ENCODE data around the gene HERPUD1. TPM values are rescaled to one million over a fixed set of nuclear protein-coding genes. Genes with fewer than 3 reads are reported as not detected.

The HERPUD1 gene
- total and polyA plus RNA-seq, 2 of the 13 experiments (the other 11 are each of a cell fraction or from before 2014, with no cell fraction given), result 96.2 to 323 TPM

DNA sequence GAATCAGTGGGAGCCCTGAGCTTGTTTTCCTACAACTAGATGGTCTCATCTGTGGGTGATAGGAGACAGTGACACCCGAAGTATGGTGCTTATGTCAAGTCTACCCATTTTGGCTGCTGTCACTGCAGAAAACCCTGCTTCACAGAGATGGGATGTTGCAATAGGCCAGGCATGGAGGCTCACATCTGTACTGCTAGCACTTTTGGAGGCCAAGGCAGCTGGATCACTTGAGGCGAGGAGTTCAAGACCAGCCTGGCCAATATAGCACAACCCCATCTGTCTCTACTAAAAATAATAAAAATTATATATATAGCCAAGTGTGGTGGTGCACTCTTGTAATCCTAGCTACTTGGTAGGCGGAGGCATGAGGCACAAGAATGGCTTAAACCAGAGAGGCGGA lies 2.3 kb upstream of the HERPUD1 start:
- 96% methylated on average over 4 of the region's 4 CpGs for WGBS (ENCODE audit: low lambda C conversion rate)
- Histone ChIP-seq H3K9me3 (ENCODE audit: low read length) (no peaks in the 10 kb centered on the region), H3K27ac (ENCODE audit: extremely low read length, insufficient read depth, low read length) (no peak overlapping the region), H3K4me2 (ENCODE audit: low read depth, low read length) (no peak overlapping the region), H3K27me3 (ENCODE audit: control insufficient read depth in 1 of 2, insufficient read depth in 2 of 2, low read length in 2 of 2) (no peaks in the 10 kb centered on the region; a peak in 1 of 5 replicates), H4K20me1 (ENCODE audit: insufficient read depth, low read length) (peaks cover 22% of the 10 kb centered on the region), H3K79me2 (ENCODE audit: insufficient read depth, low read length) (peaks cover 26% of the 10 kb centered on the region), H3K9ac (ENCODE audit: insufficient read depth, low read depth, low read length) (no peak overlapping the region), H2AFZ (ENCODE audit: low read length) (no peak overlapping the region), H3K36me3 (replicated peaks in 1 of 2; ENCODE audit: control insufficient read depth in 1 of 2, insufficient read depth in 2 of 2, low read length in 2 of 2) (peaks cover 0 to 8% of the 10 kb centered on the region in 2 experiments; a peak in 1 of 5 replicates), H3K4me3 (replicated peaks in 1 of 3; ENCODE audit: insufficient read depth in 1 of 3, low read depth in 2 of 3, low read length in 3 of 3) (no peak overlapping the region), H3K4me1 (ENCODE audit: insufficient read depth, low read length) (peaks cover 24% of the 10 kb centered on the region)
- BruUV-seq (replicated peaks), result no TSS peak
- DNase-seq (ENCODE audit: low spot score) (no peak), ATAC-seq (no peak), FAIRE-seq (no peak)
- TF ChIP-seq CEBPB (IDR thresholded peaks at IDR 0.05; ENCODE audit: borderline replicate concordance, low read depth, low read length) (peak; percentile 60; the same call in 1 of the 2 replicates), HDAC2 (CRISPR knock-in tag; IDR thresholded peaks at IDR 0.05) (no peak), CEBPG (CRISPR knock-in tag; IDR thresholded peaks at IDR 0.05) (peak; percentile 48)
- TF ChIP-seq, protein P1, sequence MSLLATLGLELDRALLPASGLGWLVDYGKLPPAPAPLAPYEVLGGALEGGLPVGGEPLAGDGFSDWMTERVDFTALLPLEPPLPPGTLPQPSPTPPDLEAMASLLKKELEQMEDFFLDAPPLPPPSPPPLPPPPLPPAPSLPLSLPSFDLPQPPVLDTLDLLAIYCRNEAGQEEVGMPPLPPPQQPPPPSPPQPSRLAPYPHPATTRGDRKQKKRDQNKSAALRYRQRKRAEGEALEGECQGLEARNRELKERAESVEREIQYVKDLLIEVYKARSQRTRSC (CRISPR knock-in tag; IDR thresholded peaks at IDR 0.05; ENCODE audit: low read depth), result no peak
- CTCF ChIA-PET (ENCODE audit: low intra/inter-chr PET ratio, low total read pairs), result no interaction called here
- intact Hi-C loops (cut with micrococcal nuclease; ENCODE audit: unreplicated experiment) (loop anchor here (5.0 kb wide), 2 partner anchors 57 to 117 kb away; no protein-coding TSS in a partner anchor), in situ Hi-C loops (cut with HindIII; ENCODE audit: extremely low pct_ligation_motif_present, low pct_unique_long_range_greater_than_20kb) (no loop called here)
- POLR2A ChIA-PET, result interaction anchor here (0.6 to 8.3 kb wide), 3 partner anchors 9 to 1200 kb away, joined by 3 to 232 read pairs (median 57); partner anchors contain the start of gene CFAP20

DNA sequence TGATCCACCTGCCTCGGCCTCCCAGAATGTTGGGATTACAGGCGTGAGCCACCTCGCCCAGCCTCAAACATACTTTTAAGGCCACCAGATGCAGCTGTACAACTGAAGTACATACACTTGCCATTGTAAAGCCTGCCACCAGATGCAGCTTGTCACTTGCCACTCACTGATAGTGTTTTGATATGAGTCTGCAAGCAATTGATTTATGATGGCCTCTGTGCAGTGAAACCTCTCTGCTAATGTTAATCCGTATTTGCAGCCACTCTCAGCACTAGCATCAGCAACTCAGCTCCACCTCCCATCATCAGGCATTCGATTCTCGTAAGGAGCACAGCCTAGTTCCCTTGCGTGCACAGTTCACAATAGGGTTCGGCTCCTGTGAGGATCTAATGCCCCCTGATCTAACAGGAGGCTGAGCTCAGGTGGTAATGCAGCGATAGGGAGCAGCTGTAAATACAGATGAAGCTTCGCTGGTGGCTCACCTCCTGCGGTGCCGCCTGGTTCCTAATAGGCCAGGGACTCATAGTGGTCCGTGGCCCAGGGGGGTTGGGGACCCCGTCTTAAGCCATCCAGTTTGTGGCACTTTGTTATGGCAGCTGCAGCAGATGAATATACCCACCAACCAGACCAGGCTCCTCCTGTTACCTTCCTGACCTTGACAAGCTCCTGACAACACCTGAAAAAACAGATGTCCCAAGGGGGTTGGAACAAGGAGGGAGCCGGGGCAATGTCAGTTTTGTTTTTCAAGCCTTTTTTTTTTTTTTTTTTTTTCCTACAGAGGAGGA lies 1.3 kb upstream of the HERPUD1 start:
- Histone ChIP-seq H4K20me1 (ENCODE audit: insufficient read depth, low read length) (peaks cover 32% of the 10 kb centered on the region), H3K4me1 (ENCODE audit: insufficient read depth, low read length) (peaks cover 32% of the 10 kb centered on the region), H3K9me3 (ENCODE audit: low read length) (no peaks in the 10 kb centered on the region), H3K4me3 (replicated peaks in 1 of 3; ENCODE audit: insufficient read depth in 1 of 3, low read depth in 2 of 3, low read length in 3 of 3) (no peak overlapping the region), H3K4me2 (ENCODE audit: low read depth, low read length) (peak overlapping the region; percentile 94), H3K27ac (ENCODE audit: extremely low read length, insufficient read depth, low read length) (peak overlapping the region; percentile 80), H3K79me2 (ENCODE audit: insufficient read depth, low read length) (peaks cover 36% of the 10 kb centered on the region), H2AFZ (ENCODE audit: low read length) (no peak overlapping the region), H3K27me3 (ENCODE audit: control insufficient read depth in 1 of 2, insufficient read depth in 2 of 2, low read length in 2 of 2) (no peaks in the 10 kb centered on the region; a peak in 1 of 5 replicates), H3K9ac (ENCODE audit: insufficient read depth, low read depth, low read length) (peak overlapping the region; percentile 92), H3K36me3 (replicated peaks in 1 of 2; ENCODE audit: control insufficient read depth in 1 of 2, insufficient read depth in 2 of 2, low read length in 2 of 2) (peaks cover 1 to 17% of the 10 kb centered on the region in 2 experiments; a peak in 3 of 5 replicates)
- in situ Hi-C loops (cut with HindIII; ENCODE audit: extremely low pct_ligation_motif_present, low pct_unique_long_range_greater_than_20kb) (no loop called here), intact Hi-C loops (cut with micrococcal nuclease; ENCODE audit: unreplicated experiment) (loop anchor here (5.0 kb wide), 2 partner anchors 58 to 118 kb away; no protein-coding TSS in a partner anchor)
- no TSS peak for BruUV-seq (replicated peaks)
- CTCF ChIA-PET (ENCODE audit: low intra/inter-chr PET ratio, low total read pairs), result no interaction called here
- FAIRE-seq (no peak), ATAC-seq (no peak), DNase-seq (ENCODE audit: low spot score) (no peak)
- POLR2A ChIA-PET, result interaction anchor here (0.8 to 8.3 kb wide), 19 partner anchors 10 to 116 kb away, joined by 3 to 232 read pairs (median 6); no protein-coding TSS in a partner anchor
- WGBS (ENCODE audit: low lambda C conversion rate), result 97% methylated on average over 13 of the region's 15 CpGs
- TF ChIP-seq, protein P2, sequence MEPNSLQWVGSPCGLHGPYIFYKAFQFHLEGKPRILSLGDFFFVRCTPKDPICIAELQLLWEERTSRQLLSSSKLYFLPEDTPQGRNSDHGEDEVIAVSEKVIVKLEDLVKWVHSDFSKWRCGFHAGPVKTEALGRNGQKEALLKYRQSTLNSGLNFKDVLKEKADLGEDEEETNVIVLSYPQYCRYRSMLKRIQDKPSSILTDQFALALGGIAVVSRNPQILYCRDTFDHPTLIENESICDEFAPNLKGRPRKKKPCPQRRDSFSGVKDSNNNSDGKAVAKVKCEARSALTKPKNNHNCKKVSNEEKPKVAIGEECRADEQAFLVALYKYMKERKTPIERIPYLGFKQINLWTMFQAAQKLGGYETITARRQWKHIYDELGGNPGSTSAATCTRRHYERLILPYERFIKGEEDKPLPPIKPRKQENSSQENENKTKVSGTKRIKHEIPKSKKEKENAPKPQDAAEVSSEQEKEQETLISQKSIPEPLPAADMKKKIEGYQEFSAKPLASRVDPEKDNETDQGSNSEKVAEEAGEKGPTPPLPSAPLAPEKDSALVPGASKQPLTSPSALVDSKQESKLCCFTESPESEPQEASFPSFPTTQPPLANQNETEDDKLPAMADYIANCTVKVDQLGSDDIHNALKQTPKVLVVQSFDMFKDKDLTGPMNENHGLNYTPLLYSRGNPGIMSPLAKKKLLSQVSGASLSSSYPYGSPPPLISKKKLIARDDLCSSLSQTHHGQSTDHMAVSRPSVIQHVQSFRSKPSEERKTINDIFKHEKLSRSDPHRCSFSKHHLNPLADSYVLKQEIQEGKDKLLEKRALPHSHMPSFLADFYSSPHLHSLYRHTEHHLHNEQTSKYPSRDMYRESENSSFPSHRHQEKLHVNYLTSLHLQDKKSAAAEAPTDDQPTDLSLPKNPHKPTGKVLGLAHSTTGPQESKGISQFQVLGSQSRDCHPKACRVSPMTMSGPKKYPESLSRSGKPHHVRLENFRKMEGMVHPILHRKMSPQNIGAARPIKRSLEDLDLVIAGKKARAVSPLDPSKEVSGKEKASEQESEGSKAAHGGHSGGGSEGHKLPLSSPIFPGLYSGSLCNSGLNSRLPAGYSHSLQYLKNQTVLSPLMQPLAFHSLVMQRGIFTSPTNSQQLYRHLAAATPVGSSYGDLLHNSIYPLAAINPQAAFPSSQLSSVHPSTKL (CRISPR knock-in tag; IDR thresholded peaks at IDR 0.05), result no peak
- TF ChIP-seq ZZZ3 (CRISPR knock-in tag; IDR thresholded peaks at IDR 0.05; ENCODE audit: borderline replicate concordance), result no peak
- peak; percentile 59; the same call in 1 of the 2 replicates for TF ChIP-seq MTA1 (CRISPR knock-in tag; IDR thresholded peaks at IDR 0.05; ENCODE audit: borderline replicate concordance)
- TF ChIP-seq KMT2A (CRISPR knock-in tag; IDR thresholded peaks at IDR 0.05), result no peak
- 0 out of 2 replicates have a peak, but pooled peaks have one; percentile 14 for TF ChIP-seq NFE2L1 (CRISPR knock-in tag; IDR thresholded peaks at IDR 0.05; ENCODE audit: borderline replicate concordance)
- TF ChIP-seq ZNF34 (CRISPR knock-in tag; IDR thresholded peaks at IDR 0.05; ENCODE audit: borderline replicate concordance), result 0 out of 2 replicates have a peak, but pooled peaks have one; percentile 0
